NCI-H510A treated with DMSO at 0.1 percent for 48 hours (cell line): Measurements from ENCODE around the gene EFCC1.

Experiments used
- DNase-seq: peaks from one replicate; lab custom pipeline; 2025; lab: John Stamatoyannopoulos, UW

Gene EFCC1

GRCh38 chr3:128994581-128995546 is 6.2 kb upstream of the EFCC1 start:
- no peak for DNase-seq

- no peak for DNase-seq
These were observed 5.4 kb upstream of the EFCC1 start for GRCh38 chr3:128995737-128996136.

GRCh38 chr3:128996200-128996599 is 4.9 kb upstream of the EFCC1 start:
- no peak for DNase-seq

GRCh38 chr3:128996726-128997125 is 4.4 kb upstream of the EFCC1 start:
- no peak for DNase-seq

GRCh38 chr3:128997486-128998133 is 3.5 kb upstream of the EFCC1 start:
- DNase-seq = no peak

- no peak for DNase-seq
These were observed 2.5 kb upstream of the EFCC1 start for GRCh38 chr3:128998561-128998960.

- DNase-seq = no peak
These were observed 2.0 kb upstream of the EFCC1 start for GRCh38 chr3:128999102-128999501.

- no peak for DNase-seq
These were observed 383 bp upstream of the EFCC1 start for GRCh38 chr3:129000742-129001100.

GRCh38 chr3:129001806-129002572 is 885 bp downstream of the EFCC1 start:
- DNase-seq = peak; percentile 15

- no peak for DNase-seq
These were observed 1.8 kb downstream of the EFCC1 start for GRCh38 chr3:129002573-129003569.

- DNase-seq = peak; percentile 27
These were observed 2.5 kb downstream of the EFCC1 start for GRCh38 chr3:129003578-129004112.

GRCh38 chr3:129004639-129005295 is 3.7 kb downstream of the EFCC1 start:
- DNase-seq = peak; percentile 53

- peak; percentile 65 for DNase-seq
These were observed 4.6 kb downstream of the EFCC1 start for GRCh38 chr3:129005526-129006303.

- DNase-seq = no peak
These were observed 5.8 kb downstream of the EFCC1 start for GRCh38 chr3:129006864-129007263.

GRCh38 chr3:129007792-129008191 is 6.7 kb downstream of the EFCC1 start:
- DNase-seq = no peak

GRCh38 chr3:129009266-129009665 is 8.2 kb downstream of the EFCC1 start:
- no peak for DNase-seq

GRCh38 chr3:129010310-129010956 is 9.3 kb downstream of the EFCC1 start:
- no peak for DNase-seq

- DNase-seq = no peak
These were observed 12.4 kb downstream of the EFCC1 start for GRCh38 chr3:129013491-129013891.

- no peak for DNase-seq
These were observed 13.0 kb downstream of the EFCC1 start for GRCh38 chr3:129014148-129014547.
